ENCODE results near the gene PHLDB1.

DNA sequence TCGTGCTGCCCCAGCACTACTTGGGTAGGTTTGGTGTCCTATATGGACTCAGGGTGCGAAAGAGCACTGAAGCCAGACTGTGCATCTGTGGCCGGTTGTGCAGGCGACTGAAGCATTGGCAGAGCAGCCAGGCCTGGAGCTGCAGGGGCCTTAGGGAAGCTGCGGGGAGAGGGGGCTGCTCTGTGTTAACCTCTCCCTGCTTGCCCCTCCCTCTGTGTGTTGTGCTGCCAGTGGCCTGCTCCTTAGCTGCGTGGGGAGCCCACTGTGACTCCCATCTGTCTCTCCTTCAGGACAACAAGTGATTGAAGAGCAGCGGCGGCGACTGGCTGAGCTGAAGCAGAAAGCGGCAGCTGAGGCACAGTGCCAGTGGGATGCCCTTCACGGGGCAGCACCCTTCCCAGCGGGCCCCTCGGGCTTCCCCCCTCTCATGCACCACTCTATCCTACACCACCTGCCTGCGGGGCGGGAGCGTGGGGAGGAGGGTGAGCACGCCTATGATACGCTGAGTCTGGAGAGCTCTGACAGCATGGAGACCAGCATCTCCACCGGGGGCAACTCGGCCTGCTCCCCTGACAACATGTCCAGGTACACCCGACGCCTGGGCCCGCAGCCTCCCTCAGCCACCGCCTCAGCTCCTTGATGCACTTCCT, 37.8 kb downstream of the PHLDB1 start:
- TF ChIP-seq, protein P1, sequence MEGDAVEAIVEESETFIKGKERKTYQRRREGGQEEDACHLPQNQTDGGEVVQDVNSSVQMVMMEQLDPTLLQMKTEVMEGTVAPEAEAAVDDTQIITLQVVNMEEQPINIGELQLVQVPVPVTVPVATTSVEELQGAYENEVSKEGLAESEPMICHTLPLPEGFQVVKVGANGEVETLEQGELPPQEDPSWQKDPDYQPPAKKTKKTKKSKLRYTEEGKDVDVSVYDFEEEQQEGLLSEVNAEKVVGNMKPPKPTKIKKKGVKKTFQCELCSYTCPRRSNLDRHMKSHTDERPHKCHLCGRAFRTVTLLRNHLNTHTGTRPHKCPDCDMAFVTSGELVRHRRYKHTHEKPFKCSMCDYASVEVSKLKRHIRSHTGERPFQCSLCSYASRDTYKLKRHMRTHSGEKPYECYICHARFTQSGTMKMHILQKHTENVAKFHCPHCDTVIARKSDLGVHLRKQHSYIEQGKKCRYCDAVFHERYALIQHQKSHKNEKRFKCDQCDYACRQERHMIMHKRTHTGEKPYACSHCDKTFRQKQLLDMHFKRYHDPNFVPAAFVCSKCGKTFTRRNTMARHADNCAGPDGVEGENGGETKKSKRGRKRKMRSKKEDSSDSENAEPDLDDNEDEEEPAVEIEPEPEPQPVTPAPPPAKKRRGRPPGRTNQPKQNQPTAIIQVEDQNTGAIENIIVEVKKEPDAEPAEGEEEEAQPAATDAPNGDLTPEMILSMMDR (IDR thresholded peaks at IDR 0.05), result no peak
- TF ChIP-seq POLR2A (IDR thresholded peaks at IDR 0.05), result no peak
